Stomach (tissue), 4 donors: ENCODE results near the gene MAP4K1.

Source experiments
- CTCF ChIP-seq, 7 experiments: fragments of 450-650 bp in 4 of 7; fragments of 200-600 bp in 3 of 7; sonication (generic) in 3 of 7; IDR thresholded peaks; one replicate each; pipeline ENCODE4 v1.5.1; 2016 to 2019; ENCODE audit warnings: antibody characterized with exemption in 7 of 7, control low read depth in 2 of 7, mild to moderate bottlenecking in 1 of 7
- POLR2A ChIP-seq, 4 donors: fragments of 450-650 bp; IDR thresholded peaks; one replicate each; pipeline ENCODE4 v1.6.1; 2016; ENCODE audit warnings: antibody characterized with exemption in 4 of 4, control low read depth in 2 of 4, mild to moderate bottlenecking in 1 of 4, moderate library complexity in 1 of 4
- POLR2AphosphoS5 ChIP-seq, 3 donors: sonication (generic); formaldehyde crosslinking; IDR thresholded peaks; one replicate each; pipeline ENCODE4 v1.6.1; 2016; ENCODE audit warnings: antibody characterized with exemption in 3 of 3

GRCh38 chr19:38666663-38667511 is 49.1 kb upstream of the MAP4K1 start:
- TF ChIP-seq CTCF (IDR thresholded peaks at IDR 0.05) (no peak), POLR2AphosphoS5 (IDR thresholded peaks at IDR 0.05) (peak; percentile 29 to 85 (median 64)), POLR2A (IDR thresholded peaks at IDR 0.05) (no peak)
